ENCODE measurements around the gene TMEM92. TPM values are rescaled to one million over a fixed set of nuclear protein-coding genes. Genes with fewer than 3 reads are reported as not detected.

TMEM92 gene
- total RNA-seq: 14.2 and 30.0 TPM in 2 replicates
- 17.3 and 22.6 TPM in 2 replicates for polyA plus RNA-seq

DNA sequence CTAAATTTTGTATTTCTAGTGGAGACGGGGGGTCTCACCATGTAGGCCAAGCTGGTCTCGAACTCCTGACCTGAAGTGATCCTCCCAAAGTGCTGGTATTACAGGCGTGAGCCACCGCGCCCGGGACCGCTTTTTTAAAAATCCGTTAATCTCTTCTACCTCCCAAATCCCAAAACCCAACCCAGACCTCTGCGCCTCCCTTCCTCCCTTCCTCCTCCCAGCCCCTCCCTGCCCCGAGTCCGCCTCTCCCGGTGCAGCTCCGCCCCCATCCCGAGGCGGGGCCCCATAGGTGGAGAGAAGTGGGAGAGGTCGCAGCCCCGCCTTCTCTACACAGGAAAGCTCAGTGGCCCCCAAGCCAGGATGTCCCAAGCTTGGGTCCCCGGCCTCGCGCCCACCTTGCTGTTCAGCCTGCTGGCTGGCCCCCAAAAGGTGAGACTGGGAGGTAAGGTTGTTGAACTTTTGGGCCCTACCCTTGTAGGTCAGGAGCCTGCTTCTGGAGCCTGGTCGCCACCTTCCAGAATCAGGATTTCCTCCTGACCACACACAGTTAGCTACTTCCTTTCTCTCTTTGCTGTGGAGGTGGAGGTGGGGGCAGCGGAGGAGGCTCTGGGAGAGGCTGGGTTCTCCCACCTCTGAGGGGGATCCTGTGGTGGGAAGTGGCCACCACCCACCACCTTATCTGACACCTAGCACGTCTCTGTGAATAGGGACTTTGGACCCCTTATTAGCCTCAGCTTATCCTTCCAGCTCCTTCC lies at the start of gene TMEM92:
TMEM92 (plus strand) TSS at position 325 of the 755 bp plus-strand sequence; CDS start at position 361, 36 bp downstream.
- Histone ChIP-seq H3K27me3 (no peaks in the 10 kb centered on the region), H3K36me3 (no peaks in the 10 kb centered on the region), H3K4me1 (ENCODE audit: low read depth) (peaks cover 17% of the 10 kb centered on the region), H3K9me3 (ENCODE audit: low read depth) (no peaks in the 10 kb centered on the region), H3K4me3 (peak within 1 kb of the TSS; percentile 41), H3K27ac (no peak within 1 kb of the TSS)
- peak in 1 of 2 donors; percentile 88 for DNase-seq (ENCODE audit: low read depth in 1 of 2, low spot score in 1 of 2)
- TF ChIP-seq, protein P1, sequence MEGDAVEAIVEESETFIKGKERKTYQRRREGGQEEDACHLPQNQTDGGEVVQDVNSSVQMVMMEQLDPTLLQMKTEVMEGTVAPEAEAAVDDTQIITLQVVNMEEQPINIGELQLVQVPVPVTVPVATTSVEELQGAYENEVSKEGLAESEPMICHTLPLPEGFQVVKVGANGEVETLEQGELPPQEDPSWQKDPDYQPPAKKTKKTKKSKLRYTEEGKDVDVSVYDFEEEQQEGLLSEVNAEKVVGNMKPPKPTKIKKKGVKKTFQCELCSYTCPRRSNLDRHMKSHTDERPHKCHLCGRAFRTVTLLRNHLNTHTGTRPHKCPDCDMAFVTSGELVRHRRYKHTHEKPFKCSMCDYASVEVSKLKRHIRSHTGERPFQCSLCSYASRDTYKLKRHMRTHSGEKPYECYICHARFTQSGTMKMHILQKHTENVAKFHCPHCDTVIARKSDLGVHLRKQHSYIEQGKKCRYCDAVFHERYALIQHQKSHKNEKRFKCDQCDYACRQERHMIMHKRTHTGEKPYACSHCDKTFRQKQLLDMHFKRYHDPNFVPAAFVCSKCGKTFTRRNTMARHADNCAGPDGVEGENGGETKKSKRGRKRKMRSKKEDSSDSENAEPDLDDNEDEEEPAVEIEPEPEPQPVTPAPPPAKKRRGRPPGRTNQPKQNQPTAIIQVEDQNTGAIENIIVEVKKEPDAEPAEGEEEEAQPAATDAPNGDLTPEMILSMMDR (IDR thresholded peaks at IDR 0.05; ENCODE audit: low read depth, low read length): no peak

DNA sequence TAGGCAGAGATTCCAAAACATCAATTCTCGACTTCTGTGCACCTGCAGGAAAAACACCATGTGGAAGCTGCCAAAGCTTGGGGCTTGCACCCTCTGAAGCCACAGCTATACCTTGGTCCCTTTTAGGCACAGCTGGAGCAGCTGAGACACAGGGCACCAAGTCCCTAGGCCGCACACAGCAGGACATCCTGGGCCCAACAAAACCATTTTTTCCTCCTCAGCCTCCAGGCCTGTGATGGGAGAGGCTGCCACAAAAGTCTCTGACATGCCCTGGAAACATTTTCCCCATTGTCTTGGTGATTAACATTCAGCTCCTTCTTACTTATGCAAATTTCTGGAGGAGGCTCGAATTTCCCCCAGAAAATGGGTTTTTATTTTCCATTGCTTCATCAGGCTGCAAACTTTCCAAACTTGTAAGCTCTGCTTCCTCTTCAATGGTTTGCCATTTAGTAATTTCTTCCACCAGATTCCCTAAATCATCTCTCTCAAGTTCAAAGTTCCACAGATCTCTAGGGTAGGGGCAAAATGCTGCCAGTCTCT lies 48.5 kb upstream of the TMEM92 start:
- Histone ChIP-seq H3K9me3 (ENCODE audit: low read depth) (no peaks in the 10 kb centered on the region), H3K36me3 (no peaks in the 10 kb centered on the region), H3K4me3 (no peak overlapping the region), H3K27ac (no peak overlapping the region), H3K4me1 (ENCODE audit: low read depth) (no peaks in the 10 kb centered on the region), H3K27me3 (no peaks in the 10 kb centered on the region)
- no peak for DNase-seq (ENCODE audit: low read depth in 1 of 2, low spot score in 1 of 2)
- TF ChIP-seq, protein P1 (IDR thresholded peaks at IDR 0.05; ENCODE audit: low read depth, low read length): no peak

DNA sequence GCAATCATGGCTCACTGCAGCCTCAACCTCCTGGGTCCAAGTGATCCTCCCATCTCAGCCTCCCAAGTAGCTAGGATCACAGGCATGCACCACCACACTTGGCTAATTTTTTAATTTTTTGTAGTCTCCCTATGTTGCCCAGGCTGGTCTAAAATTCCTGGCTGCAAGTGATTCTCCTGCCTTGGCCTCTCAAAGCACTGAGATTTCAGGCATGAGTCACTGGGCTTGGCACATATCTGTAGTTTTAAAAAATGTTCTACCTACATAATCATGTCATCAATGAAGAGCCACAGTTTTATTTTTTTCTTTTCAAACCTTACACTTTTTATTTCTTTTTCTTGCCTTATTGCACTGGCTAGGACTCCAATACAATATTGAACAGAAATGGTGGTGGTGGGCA lies 39.7 kb upstream of the TMEM92 start:
- no peak for DNase-seq (ENCODE audit: low read depth in 1 of 2, low spot score in 1 of 2)
- Histone ChIP-seq H3K9me3 (ENCODE audit: low read depth) (no peaks in the 10 kb centered on the region), H3K27ac (no peak overlapping the region), H3K27me3 (peaks cover 3% of the 10 kb centered on the region), H3K4me1 (ENCODE audit: low read depth) (no peaks in the 10 kb centered on the region), H3K36me3 (no peaks in the 10 kb centered on the region), H3K4me3 (no peak overlapping the region)
- TF ChIP-seq, protein P1 (IDR thresholded peaks at IDR 0.05; ENCODE audit: low read depth, low read length): no peak

DNA sequence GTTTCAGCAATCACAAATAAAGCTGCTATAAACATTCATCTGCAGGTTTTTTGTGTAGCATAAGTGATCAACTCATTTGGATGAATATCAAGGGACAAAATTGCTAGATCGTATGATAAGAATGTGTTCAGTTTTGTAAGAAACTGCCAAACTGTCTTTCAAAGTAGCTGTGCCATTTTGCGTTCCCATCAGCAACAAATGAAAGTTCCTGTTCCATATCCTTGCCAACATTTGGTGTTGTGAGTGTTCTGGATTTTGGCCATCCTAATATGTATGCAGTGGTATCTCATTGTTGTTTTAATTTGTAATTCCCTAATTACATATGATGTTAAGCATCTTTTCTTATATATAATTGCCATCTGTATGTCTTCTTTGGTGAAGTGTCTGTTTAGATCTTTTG lies 36.4 kb upstream of the TMEM92 start:
- DNase-seq (ENCODE audit: low read depth in 1 of 2, low spot score in 1 of 2): no peak
- Histone ChIP-seq H3K27me3 (peaks cover 3% of the 10 kb centered on the region), H3K27ac (no peak overlapping the region), H3K4me1 (ENCODE audit: low read depth) (no peaks in the 10 kb centered on the region), H3K9me3 (ENCODE audit: low read depth) (no peaks in the 10 kb centered on the region), H3K36me3 (no peaks in the 10 kb centered on the region), H3K4me3 (no peak overlapping the region)
- TF ChIP-seq, protein P1 (IDR thresholded peaks at IDR 0.05; ENCODE audit: low read depth, low read length): no peak

DNA sequence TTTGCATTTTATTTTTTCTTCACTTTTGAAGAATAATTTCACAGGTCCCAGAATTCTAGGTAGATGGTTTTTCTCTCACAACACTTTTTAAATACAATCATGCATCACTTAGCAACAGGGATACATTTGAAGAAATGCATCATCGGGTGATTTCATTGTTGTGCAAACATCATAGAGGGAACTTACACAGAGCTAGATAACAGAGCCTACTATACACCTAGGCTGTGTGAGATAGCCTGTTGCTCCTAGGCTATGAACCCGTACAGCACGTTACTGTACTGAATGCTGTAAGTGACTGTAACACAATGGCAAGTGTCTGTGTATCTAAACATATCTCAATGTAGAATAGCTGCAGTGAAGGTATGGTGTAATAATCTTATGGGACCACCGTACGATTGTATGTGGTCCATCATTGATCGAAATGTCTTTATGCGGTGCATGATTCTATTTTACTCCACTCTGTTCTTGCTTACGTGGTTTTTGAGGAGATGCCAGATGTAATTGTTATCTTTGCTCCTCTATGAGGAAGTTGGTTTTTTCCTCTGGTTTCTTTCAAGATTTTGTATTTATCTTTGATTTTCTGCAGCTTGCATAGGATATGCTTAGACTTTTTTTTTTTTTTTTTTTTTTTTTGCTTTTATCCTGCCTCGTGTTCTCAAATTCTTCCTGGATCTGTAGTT lies 35.5 kb upstream of the TMEM92 start:
- Histone ChIP-seq H3K9me3 (ENCODE audit: low read depth) (no peaks in the 10 kb centered on the region), H3K36me3 (no peaks in the 10 kb centered on the region), H3K4me1 (ENCODE audit: low read depth) (no peaks in the 10 kb centered on the region), H3K4me3 (no peak overlapping the region), H3K27me3 (peaks cover 3% of the 10 kb centered on the region), H3K27ac (no peak overlapping the region)
- TF ChIP-seq, protein P1 (IDR thresholded peaks at IDR 0.05; ENCODE audit: low read depth, low read length): no peak
- DNase-seq (ENCODE audit: low read depth in 1 of 2, low spot score in 1 of 2): peak in 1 of 2 donors; percentile 64

Data from cardiac muscle cell (in vitro differentiated cells and primary cell).